K562 (cell line): Measurements from ENCODE around the gene PPP4R3A. TPM values are rescaled to one million over a fixed set of nuclear protein-coding genes. Genes with fewer than 3 reads are reported as not detected.

ENCODE experiments used
- CBFB ChIP-seq: sonication (generic); formaldehyde crosslinking; IDR thresholded peaks from 2 replicates; pipeline ENCODE4 v1.4.0; 2020; ENCODE audit warnings: mild to moderate bottlenecking, missing genetic modification reagents
- EGR1 ChIP-seq: fragments of 450-650 bp; conservative IDR thresholded peaks from 2 replicates; pipeline ENCODE4 v1.6.1; 2017; ENCODE audit warnings: mild to moderate bottlenecking
- EHMT2 ChIP-seq: fragments of 450-650 bp; IDR thresholded peaks from 2 replicates; pipeline ENCODE4 v1.6.1; 2018; ENCODE audit warnings: antibody characterized with exemption
- FOXP1 ChIP-seq: sonication (generic); formaldehyde crosslinking; IDR thresholded peaks from 2 replicates; pipeline ENCODE4 v1.8.0; 2022; ENCODE audit warnings: mild to moderate bottlenecking, missing genetic modification reagents
- FOXP4 ChIP-seq: sonication (generic); formaldehyde crosslinking; IDR thresholded peaks from 2 replicates; pipeline ENCODE4 v1.8.0; 2022; ENCODE audit warnings: mild to moderate bottlenecking, missing genetic modification reagents, borderline replicate concordance
- HDAC1 ChIP-seq, 2 experiments: fragments of 450-650 bp; IDR thresholded peaks; 2 replicates each; pipeline ENCODE4 v1.6.1; 2016 to 2017; ENCODE audit warnings: inconsistent platforms in 1 of 2, mild to moderate bottlenecking in 1 of 2, moderate library complexity in 1 of 2
- HOMEZ ChIP-seq: fragments of 250-450 bp; sonication (Bioruptor Pico); IDR thresholded peaks from 2 replicates; pipeline ENCODE4 v1.4.0; 2020; ENCODE audit warnings: mild to moderate bottlenecking, moderate library complexity
- KDM2B ChIP-seq: fragments of 250-450 bp; sonication (Bioruptor Pico); IDR thresholded peaks from 2 replicates; pipeline ENCODE4 v1.8.0; 2021; ENCODE audit warnings: mild to moderate bottlenecking, moderate library complexity
- NBN ChIP-seq: fragments of 450-650 bp; IDR thresholded peaks from 2 replicates; pipeline ENCODE4 v1.6.1; 2016; ENCODE audit warnings: low read depth, mild to moderate bottlenecking
- SRSF3 ChIP-seq: fragments of 200-400 bp; formaldehyde crosslinking; IDR thresholded peaks from 2 replicates; pipeline ENCODE4 v1.6.1; 2016; ENCODE audit warnings: mild to moderate bottlenecking, low read length, moderate library complexity; ENCODE audit not compliant: insufficient read depth
- ZBTB17 ChIP-seq: fragments of 450-650 bp; formaldehyde crosslinking; IDR thresholded peaks from 2 replicates; pipeline ENCODE4 v1.4.0; 2020; ENCODE audit warnings: mild to moderate bottlenecking
- ZNF444 ChIP-seq: fragments of 250-450 bp; sonication (Bioruptor Pico); IDR thresholded peaks from 2 replicates; pipeline ENCODE4 v1.4.0; 2020; ENCODE audit warnings: mild to moderate bottlenecking, moderate library complexity
- polyA plus RNA-seq, 8 experiments: library from polyadenylated mRNA; depleted of rRNA in 4 of 8; stranded (reverse) in 5 of 8; unstranded in 3 of 8; fragments of >200 nt; fragmentation: Nextera tagmentation in 2 of 8; fragmentation: Illumina TruSeq in 1 of 8; extraction: Ambion mirVana in 2 of 8; extraction: Trizol in 1 of 8; gene quantifications; 2 replicates each; pipeline versions ENCODE4 v1.2.1 to v1.2.3, GENCODE V29; 2011 to 2014; ENCODE audit warnings: inconsistent platforms in 1 of 8, missing spikeins in 1 of 8
- total RNA-seq, 7 experiments: library from RNA; depleted of rRNA in 6 of 7; stranded (reverse); fragments of >200 nt in 6 of 7; fragmentation: Illumina TruSeq in 2 of 7; extraction: Trizol in 2 of 7; gene quantifications; 2 replicates each; pipeline versions ENCODE4 v1.2.1 to v1.2.3, GENCODE V29; 2011 to 2021; ENCODE audit warnings: low replicate concordance in 1 of 7
- TF ChIP-seq, protein P1 (sequence below): fragments of 450-650 bp; IDR thresholded peaks from 2 replicates; pipeline ENCODE4 v1.6.1; 2016; ENCODE audit warnings: low read depth, mild to moderate bottlenecking, moderate library complexity
- TF ChIP-seq, protein P2 (sequence below): fragments of 150-350 bp; IDR thresholded peaks from 2 replicates; pipeline ENCODE4 v1.6.1; 2014; ENCODE audit warnings: low read depth, mild to moderate bottlenecking, low read length, borderline replicate concordance
- TF ChIP-seq, protein P3 (sequence below), 3 experiments: fragments of 200-800 bp in 1 of 3; fragments of 250-450 bp in 1 of 3; fragments of 450-650 bp in 1 of 3; sonication (Bioruptor Pico) in 1 of 3; sonication (Bioruptor generic) in 1 of 3; formaldehyde crosslinking in 1 of 3; IDR thresholded peaks; 2 replicates each; pipeline versions ENCODE4 v1.6.1 to v1.8.0; 2016 to 2022; ENCODE audit warnings: mild to moderate bottlenecking in 2 of 3, missing genetic modification characterization in 2 of 3, missing compliant biosample characterization in 1 of 3, moderate library complexity in 1 of 3

The PPP4R3A gene
- total and polyA plus RNA-seq, 9 of the 15 experiments (the other 6 are each of a cell fraction or from before 2014, with no cell fraction given): 9.5 to 54.9 (median 44.9) TPM

DNA sequence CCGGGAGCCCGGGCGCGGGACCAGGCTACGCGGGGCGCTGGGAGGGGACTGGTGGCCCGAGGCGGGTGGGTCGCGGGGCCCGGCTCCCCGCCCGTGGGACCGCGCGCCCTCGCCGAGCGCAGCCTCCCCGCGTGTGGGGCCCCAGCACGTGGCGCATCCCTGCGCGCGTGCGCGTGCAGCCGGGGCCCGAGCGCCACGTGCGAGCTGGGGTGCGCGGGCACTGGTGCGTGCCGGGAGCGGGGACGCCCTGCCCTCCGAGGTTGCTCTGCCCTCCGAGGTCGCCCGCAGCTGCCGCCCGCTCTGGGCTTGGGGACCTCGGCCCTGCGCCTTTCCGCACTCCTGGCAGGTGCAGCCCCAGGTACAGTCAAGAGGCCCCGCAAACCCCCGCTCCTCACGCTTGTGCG, 92.1 kb downstream of the PPP4R3A start (continued):
- TF ChIP-seq, protein P1, sequence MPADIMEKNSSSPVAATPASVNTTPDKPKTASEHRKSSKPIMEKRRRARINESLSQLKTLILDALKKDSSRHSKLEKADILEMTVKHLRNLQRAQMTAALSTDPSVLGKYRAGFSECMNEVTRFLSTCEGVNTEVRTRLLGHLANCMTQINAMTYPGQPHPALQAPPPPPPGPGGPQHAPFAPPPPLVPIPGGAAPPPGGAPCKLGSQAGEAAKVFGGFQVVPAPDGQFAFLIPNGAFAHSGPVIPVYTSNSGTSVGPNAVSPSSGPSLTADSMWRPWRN: no peak
- TF ChIP-seq HDAC1 (IDR thresholded peaks at IDR 0.05): 0 out of 4 replicates have a peak, but pooled peaks of 1 of the 2 experiments have one; percentile 23
- TF ChIP-seq KDM2B (CRISPR knock-in tag): no peak
- no peak for TF ChIP-seq ZBTB17 (CRISPR knock-in tag)
- TF ChIP-seq EHMT2: no peak
- TF ChIP-seq, protein P2, sequence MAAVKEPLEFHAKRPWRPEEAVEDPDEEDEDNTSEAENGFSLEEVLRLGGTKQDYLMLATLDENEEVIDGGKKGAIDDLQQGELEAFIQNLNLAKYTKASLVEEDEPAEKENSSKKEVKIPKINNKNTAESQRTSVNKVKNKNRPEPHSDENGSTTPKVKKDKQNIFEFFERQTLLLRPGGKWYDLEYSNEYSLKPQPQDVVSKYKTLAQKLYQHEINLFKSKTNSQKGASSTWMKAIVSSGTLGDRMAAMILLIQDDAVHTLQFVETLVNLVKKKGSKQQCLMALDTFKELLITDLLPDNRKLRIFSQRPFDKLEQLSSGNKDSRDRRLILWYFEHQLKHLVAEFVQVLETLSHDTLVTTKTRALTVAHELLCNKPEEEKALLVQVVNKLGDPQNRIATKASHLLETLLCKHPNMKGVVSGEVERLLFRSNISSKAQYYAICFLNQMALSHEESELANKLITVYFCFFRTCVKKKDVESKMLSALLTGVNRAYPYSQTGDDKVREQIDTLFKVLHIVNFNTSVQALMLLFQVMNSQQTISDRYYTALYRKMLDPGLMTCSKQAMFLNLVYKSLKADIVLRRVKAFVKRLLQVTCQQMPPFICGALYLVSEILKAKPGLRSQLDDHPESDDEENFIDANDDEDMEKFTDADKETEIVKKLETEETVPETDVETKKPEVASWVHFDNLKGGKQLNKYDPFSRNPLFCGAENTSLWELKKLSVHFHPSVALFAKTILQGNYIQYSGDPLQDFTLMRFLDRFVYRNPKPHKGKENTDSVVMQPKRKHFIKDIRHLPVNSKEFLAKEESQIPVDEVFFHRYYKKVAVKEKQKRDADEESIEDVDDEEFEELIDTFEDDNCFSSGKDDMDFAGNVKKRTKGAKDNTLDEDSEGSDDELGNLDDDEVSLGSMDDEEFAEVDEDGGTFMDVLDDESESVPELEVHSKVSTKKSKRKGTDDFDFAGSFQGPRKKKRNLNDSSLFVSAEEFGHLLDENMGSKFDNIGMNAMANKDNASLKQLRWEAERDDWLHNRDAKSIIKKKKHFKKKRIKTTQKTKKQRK: no peak
- TF ChIP-seq HOMEZ (CRISPR knock-in tag): no peak
- TF ChIP-seq FOXP4 (CRISPR knock-in tag): peak; percentile 100
- no peak for TF ChIP-seq EGR1
- no peak for TF ChIP-seq CBFB (CRISPR knock-in tag)
- TF ChIP-seq ZNF444: no peak
- TF ChIP-seq SRSF3: no peak
- TF ChIP-seq, protein P3, sequence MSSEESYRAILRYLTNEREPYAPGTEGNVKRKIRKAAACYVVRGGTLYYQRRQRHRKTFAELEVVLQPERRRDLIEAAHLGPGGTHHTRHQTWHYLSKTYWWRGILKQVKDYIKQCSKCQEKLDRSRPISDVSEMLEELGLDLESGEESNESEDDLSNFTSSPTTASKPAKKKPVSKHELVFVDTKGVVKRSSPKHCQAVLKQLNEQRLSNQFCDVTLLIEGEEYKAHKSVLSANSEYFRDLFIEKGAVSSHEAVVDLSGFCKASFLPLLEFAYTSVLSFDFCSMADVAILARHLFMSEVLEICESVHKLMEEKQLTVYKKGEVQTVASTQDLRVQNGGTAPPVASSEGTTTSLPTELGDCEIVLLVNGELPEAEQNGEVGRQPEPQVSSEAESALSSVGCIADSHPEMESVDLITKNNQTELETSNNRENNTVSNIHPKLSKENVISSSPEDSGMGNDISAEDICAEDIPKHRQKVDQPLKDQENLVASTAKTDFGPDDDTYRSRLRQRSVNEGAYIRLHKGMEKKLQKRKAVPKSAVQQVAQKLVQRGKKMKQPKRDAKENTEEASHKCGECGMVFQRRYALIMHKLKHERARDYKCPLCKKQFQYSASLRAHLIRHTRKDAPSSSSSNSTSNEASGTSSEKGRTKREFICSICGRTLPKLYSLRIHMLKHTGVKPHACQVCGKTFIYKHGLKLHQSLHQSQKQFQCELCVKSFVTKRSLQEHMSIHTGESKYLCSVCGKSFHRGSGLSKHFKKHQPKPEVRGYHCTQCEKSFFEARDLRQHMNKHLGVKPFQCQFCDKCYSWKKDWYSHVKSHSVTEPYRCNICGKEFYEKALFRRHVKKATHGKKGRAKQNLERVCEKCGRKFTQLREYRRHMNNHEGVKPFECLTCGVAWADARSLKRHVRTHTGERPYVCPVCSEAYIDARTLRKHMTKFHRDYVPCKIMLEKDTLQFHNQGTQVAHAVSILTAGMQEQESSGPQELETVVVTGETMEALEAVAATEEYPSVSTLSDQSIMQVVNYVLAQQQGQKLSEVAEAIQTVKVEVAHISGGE (CRISPR knock-in tag; IDR thresholded peaks at IDR 0.05): peak in 1 of 3 experiments; percentile 45; a peak in 1 of 6 replicates
- TF ChIP-seq FOXP1 (CRISPR knock-in tag): peak; percentile 100
- TF ChIP-seq NBN: no peak
